ENCODE measurements around the gene GPATCH3. TPM values are rescaled to one million over a fixed set of nuclear protein-coding genes. Genes with fewer than 3 reads are reported as not detected.
A peak's percentile ranks its signal among the peaks of the same experiment; 100 is the strongest.

The GPATCH3 gene
- polyA plus RNA-seq, 1 of the 3 experiments (the other 2 are of a cell fraction): 11.1 TPM

- TF ChIP-seq RAD21 (IDR thresholded peaks at IDR 0.05; ENCODE audit: low read length) (peak; percentile 74), NRF1 (IDR thresholded peaks at IDR 0.05; ENCODE audit: low read depth, low read length) (no peak), SMC3 (IDR thresholded peaks at IDR 0.05; ENCODE audit: low read depth, low read length) (peak; percentile 84)
- TF ChIP-seq, protein P1, sequence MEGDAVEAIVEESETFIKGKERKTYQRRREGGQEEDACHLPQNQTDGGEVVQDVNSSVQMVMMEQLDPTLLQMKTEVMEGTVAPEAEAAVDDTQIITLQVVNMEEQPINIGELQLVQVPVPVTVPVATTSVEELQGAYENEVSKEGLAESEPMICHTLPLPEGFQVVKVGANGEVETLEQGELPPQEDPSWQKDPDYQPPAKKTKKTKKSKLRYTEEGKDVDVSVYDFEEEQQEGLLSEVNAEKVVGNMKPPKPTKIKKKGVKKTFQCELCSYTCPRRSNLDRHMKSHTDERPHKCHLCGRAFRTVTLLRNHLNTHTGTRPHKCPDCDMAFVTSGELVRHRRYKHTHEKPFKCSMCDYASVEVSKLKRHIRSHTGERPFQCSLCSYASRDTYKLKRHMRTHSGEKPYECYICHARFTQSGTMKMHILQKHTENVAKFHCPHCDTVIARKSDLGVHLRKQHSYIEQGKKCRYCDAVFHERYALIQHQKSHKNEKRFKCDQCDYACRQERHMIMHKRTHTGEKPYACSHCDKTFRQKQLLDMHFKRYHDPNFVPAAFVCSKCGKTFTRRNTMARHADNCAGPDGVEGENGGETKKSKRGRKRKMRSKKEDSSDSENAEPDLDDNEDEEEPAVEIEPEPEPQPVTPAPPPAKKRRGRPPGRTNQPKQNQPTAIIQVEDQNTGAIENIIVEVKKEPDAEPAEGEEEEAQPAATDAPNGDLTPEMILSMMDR (IDR thresholded peaks at IDR 0.05): peak; percentile 82
- no peak overlapping the region for H3K4me2 ChIP-seq
- no peak overlapping the region for H3K4me3 ChIP-seq (ENCODE audit: low read depth in 2 of 2, low read length in 1 of 2)
- DNase-seq: peak; percentile 91
- H3F3A ChIP-seq (replicated peaks; ENCODE audit: insufficient read depth): peaks cover 7% of the 10 kb centered on the region
- POLR2A ChIA-PET: no interaction called here
- H3K27ac ChIP-seq (ENCODE audit: low read depth in 2 of 2, low read length in 1 of 2): no peak overlapping the region
- H3K9me2 ChIP-seq: no peaks in the 10 kb centered on the region
- CTCF ChIA-PET: interaction anchor here (1.0 to 1.7 kb wide), 5 partner anchors 8 to 64 kb away, joined by 3 to 5 read pairs (median 4); partner anchors contain the start of gene GPATCH3
- no peaks in the 10 kb centered on the region for H3K27me3 ChIP-seq (ENCODE audit: insufficient read depth)
- H4K20me1 ChIP-seq (ENCODE audit: insufficient read depth): no peaks in the 10 kb centered on the region
- no peak overlapping the region for H3K9ac ChIP-seq
- peaks cover 0 to 8% of the 10 kb centered on the region in 2 experiments; a peak in 2 of 4 replicates for H3K4me1 ChIP-seq (ENCODE audit: control insufficient read depth in 1 of 2, insufficient read depth in 2 of 2, low read depth in 1 of 2, low read length in 1 of 2)
- no peaks in the 10 kb centered on the region for H3K79me2 ChIP-seq (ENCODE audit: insufficient read depth)
- WGBS (ENCODE audit: low lambda C conversion rate): 42% methylated on average over 3 of the region's 3 CpGs
- peaks cover 21 to 62% of the 10 kb centered on the region in 2 experiments for H3K36me3 ChIP-seq (replicated peaks in 1 of 2; ENCODE audit: control insufficient read depth in 1 of 2, insufficient read depth in 2 of 2, low read length in 1 of 2)
- H2AFZ ChIP-seq (ENCODE audit: low read depth): no peak overlapping the region
- no peaks in the 10 kb centered on the region for H3K9me3 ChIP-seq
Observed at GRCh38 chr1:26853156-26853555, 47.1 kb downstream of the GPATCH3 start.

DNA sequence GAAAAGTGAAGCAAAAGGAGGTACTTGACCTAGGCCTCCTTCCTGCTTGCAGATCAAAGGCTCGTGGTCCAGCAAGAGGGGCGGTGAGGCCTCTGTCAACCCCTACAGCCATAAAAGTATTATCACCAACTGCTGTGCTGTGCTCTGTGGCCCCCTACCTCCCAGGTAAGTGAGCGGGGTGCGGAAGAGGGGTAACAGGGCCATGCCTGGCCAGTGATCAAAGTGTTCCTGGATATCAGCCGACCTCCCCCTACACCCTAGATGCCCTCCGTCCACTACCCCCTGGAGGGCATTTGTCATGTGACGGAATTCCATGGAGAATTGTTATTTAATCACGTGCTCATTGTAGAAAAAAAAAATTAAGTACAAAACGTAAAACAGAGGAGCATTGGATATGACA, 47.6 kb downstream of the GPATCH3 start:
- Histone ChIP-seq H3F3A (replicated peaks; ENCODE audit: insufficient read depth) (peaks cover 9% of the 10 kb centered on the region), H3K9me2 (no peaks in the 10 kb centered on the region), H3K4me3 (ENCODE audit: low read depth in 2 of 2, low read length in 1 of 2) (no peak overlapping the region), H3K4me1 (ENCODE audit: control insufficient read depth in 1 of 2, insufficient read depth in 2 of 2, low read depth in 1 of 2, low read length in 1 of 2) (peaks cover 0 to 8% of the 10 kb centered on the region in 2 experiments; a peak in 2 of 4 replicates), H3K9me3 (no peaks in the 10 kb centered on the region), H3K79me2 (ENCODE audit: insufficient read depth) (no peaks in the 10 kb centered on the region), H4K20me1 (ENCODE audit: insufficient read depth) (no peaks in the 10 kb centered on the region), H3K27ac (ENCODE audit: low read depth in 2 of 2, low read length in 1 of 2) (no peak overlapping the region), H3K9ac (no peak overlapping the region), H2AFZ (ENCODE audit: low read depth) (no peak overlapping the region), H3K36me3 (replicated peaks in 1 of 2; ENCODE audit: control insufficient read depth in 1 of 2, insufficient read depth in 2 of 2, low read length in 1 of 2) (peaks cover 21 to 62% of the 10 kb centered on the region in 2 experiments), H3K4me2 (no peak overlapping the region), H3K27me3 (ENCODE audit: insufficient read depth) (no peaks in the 10 kb centered on the region)
- ChIA-PET POLR2A (no interaction called here), CTCF (interaction anchor here (0.7 to 1.0 kb wide), 4 partner anchors 9 to 64 kb away, joined by 3 to 5 read pairs (median 4); no protein-coding TSS in a partner anchor)
- WGBS (ENCODE audit: low lambda C conversion rate): 76% methylated on average over 7 of the region's 9 CpGs
- no peak for DNase-seq
- TF ChIP-seq RAD21 (IDR thresholded peaks at IDR 0.05; ENCODE audit: low read length) (no peak), ZBTB33 (IDR thresholded peaks at IDR 0.05; ENCODE audit: borderline replicate concordance, low read depth) (no peak), EZH2phosphoT487 (IDR thresholded peaks at IDR 0.05; ENCODE audit: borderline replicate concordance, low read depth) (no peak), GATA2 (CRISPR knock-in tag; IDR thresholded peaks at IDR 0.05) (no peak), TCF12 (IDR thresholded peaks at IDR 0.05) (no peak), FOXJ3 (CRISPR knock-in tag; IDR thresholded peaks at IDR 0.05) (no peak), RXRA (IDR thresholded peaks at IDR 0.05; ENCODE audit: borderline replicate concordance, low read depth) (no peak), ELF1 (IDR thresholded peaks at IDR 0.05) (no peak)
- TF ChIP-seq, protein P2, sequence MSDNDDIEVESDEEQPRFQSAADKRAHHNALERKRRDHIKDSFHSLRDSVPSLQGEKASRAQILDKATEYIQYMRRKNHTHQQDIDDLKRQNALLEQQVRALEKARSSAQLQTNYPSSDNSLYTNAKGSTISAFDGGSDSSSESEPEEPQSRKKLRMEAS (IDR thresholded peaks at IDR 0.05; ENCODE audit: low read depth): no peak
- TF ChIP-seq, protein P3, sequence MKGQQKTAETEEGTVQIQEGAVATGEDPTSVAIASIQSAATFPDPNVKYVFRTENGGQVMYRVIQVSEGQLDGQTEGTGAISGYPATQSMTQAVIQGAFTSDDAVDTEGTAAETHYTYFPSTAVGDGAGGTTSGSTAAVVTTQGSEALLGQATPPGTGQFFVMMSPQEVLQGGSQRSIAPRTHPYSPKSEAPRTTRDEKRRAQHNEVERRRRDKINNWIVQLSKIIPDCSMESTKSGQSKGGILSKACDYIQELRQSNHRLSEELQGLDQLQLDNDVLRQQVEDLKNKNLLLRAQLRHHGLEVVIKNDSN (IDR thresholded peaks at IDR 0.05; ENCODE audit: borderline replicate concordance, low read depth): no peak

Data from SK-N-SH (cell line).